Endothelial cell (in vitro differentiated cells): ENCODE data around the gene DNAH8. TPM values are rescaled to one million over a fixed set of nuclear protein-coding genes. Genes with fewer than 3 reads are reported as not detected.

Experiments
- DNase-seq: peaks from one replicate; pipeline ENCODE4 v3.0.0; 2021; ENCODE audit warnings: low spot score
- H3K27ac Mint-ChIP-seq: one replicate; pipeline ENCODE4 v1.8.0; 2021; ENCODE audit warnings: mixed read lengths, inconsistent platforms; ENCODE audit not compliant: unreplicated experiment
- H3K27me3 Mint-ChIP-seq: one replicate; pipeline ENCODE4 v1.8.0; 2021; ENCODE audit warnings: mild to moderate bottlenecking, moderate library complexity, mixed read lengths, inconsistent platforms; ENCODE audit not compliant: unreplicated experiment
- H3K36me3 Mint-ChIP-seq: one replicate; pipeline ENCODE4 v1.8.0; 2021; ENCODE audit warnings: mild to moderate bottlenecking, low read depth, mixed read lengths, inconsistent platforms; ENCODE audit not compliant: unreplicated experiment
- H3K4me1 Mint-ChIP-seq: one replicate; pipeline ENCODE4 v1.8.0; 2021; ENCODE audit warnings: mild to moderate bottlenecking, mixed read lengths, inconsistent platforms; ENCODE audit not compliant: unreplicated experiment
- H3K4me3 Mint-ChIP-seq: one replicate; pipeline ENCODE4 v1.8.0; 2021; ENCODE audit warnings: mild to moderate bottlenecking, mixed read lengths, inconsistent platforms; ENCODE audit not compliant: unreplicated experiment
- H3K9me3 Mint-ChIP-seq: one replicate; pipeline ENCODE4 v1.8.0; 2021; ENCODE audit warnings: mixed read lengths, inconsistent platforms; ENCODE audit not compliant: unreplicated experiment
- CTCF ChIP-seq: fragments of 200-600 bp; sonication (generic); IDR thresholded peaks from one replicate; pipeline ENCODE4 v1.5.0; 2021; ENCODE audit warnings: antibody characterized with exemption; ENCODE audit not compliant: unreplicated experiment
- total RNA-seq: library from RNA; stranded (reverse); fragmentation: NEBNext Ultra II Directional; extraction: Animal tissue kit (Norgen Biotek cat#: 25700); gene quantifications from one replicate; pipeline ENCODE4 v1.2.1, GENCODE V29; 2021; ENCODE audit not compliant: unreplicated experiment

The DNAH8 gene
- total RNA-seq, 1 donor from 2014 or later: 0.05 TPM

GRCh38 chr6:39051399-39052122, 336.4 kb downstream of the DNAH8 start:
- Mint-ChIP-seq H3K4me3 (peak overlapping the region; percentile 70), H3K9me3 (no peaks in the 10 kb centered on the region), H3K36me3 (peaks cover 12% of the 10 kb centered on the region), H3K4me1 (peaks cover 60% of the 10 kb centered on the region), H3K27ac (peak overlapping the region; percentile 48), H3K27me3 (peaks cover 18% of the 10 kb centered on the region)
- peak; percentile 41 for DNase-seq
- no peak for TF ChIP-seq CTCF

DNA sequence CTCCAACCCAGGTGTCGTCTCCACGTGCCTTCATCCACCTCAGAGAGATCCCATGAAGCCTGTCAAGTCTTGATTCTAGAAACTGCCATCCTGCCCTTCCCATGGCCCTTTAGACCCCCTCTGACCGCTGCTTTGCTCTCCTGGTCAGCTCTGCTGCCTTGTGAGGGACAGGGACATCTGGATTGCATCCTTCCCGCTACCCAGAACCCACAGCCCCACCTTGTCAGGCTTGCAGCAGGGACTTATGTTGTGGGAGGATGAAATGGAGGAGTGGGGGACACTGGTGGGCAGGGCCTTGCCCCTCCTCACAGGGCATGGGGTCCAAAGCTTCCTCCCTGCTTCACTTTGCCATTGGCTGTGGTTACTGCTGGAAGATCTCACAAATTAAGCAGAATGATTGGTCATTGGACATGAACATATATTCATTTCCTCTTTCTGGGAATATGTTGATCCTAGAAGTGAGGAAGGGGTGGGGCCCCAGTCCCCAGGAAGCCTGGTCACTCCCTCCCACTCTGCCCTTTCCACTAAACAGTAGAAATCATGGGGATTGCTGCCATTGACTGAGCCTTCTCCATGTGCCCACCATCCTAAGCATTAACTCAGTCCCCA, 338.0 kb downstream of the DNAH8 start:
- DNase-seq: no peak
- Mint-ChIP-seq H3K27ac (no peak overlapping the region), H3K36me3 (peaks cover 18% of the 10 kb centered on the region), H3K27me3 (peaks cover 19% of the 10 kb centered on the region), H3K9me3 (no peaks in the 10 kb centered on the region), H3K4me1 (peaks cover 50% of the 10 kb centered on the region), H3K4me3 (peak overlapping the region; percentile 38)
- TF ChIP-seq CTCF: no peak

DNA sequence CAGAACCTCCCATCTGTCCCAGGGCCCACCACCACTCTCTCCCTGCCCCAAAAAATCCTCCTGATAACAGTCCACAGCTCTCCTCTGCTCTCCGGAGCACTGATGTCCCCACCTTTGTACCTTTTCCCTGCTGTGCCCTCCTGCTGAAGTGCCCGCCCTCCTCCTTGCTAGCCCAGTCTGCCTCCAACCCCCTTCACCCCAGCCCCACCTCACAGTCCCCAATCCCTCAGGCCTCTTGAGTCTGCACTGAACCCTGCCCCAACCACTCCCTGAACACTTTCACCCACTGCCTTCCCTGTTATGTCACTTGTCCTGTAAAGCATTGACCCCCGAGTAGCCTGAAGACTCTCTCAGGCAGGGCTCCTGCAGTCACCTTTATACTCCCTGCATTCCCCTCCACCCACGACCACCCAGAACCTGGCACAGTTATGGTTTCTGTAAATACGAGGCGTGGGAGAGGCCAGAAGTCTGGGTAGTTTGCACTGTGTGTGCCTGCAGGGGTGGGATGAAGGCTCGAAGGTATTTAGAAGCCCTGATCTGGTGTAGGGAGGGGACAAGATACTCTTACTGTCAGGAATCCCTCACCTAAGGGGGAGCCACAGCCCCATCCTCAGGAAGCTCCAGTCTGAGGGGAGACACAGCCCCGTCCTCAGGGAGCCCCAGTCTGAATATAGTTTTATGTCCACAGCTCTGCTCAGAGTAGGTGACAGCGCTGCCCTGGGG, 338.9 kb downstream of the DNAH8 start:
- Mint-ChIP-seq H3K9me3 (no peaks in the 10 kb centered on the region), H3K4me3 (no peak overlapping the region), H3K27me3 (peaks cover 19% of the 10 kb centered on the region), H3K36me3 (peaks cover 24% of the 10 kb centered on the region), H3K4me1 (peaks cover 50% of the 10 kb centered on the region), H3K27ac (peak overlapping the region; percentile 25)
- no peak for TF ChIP-seq CTCF
- no peak for DNase-seq

- H3K9me3 Mint-ChIP-seq: no peaks in the 10 kb centered on the region
- DNase-seq: no peak
- H3K4me3 Mint-ChIP-seq: no peak overlapping the region
- H3K27ac Mint-ChIP-seq: no peak overlapping the region
- H3K27me3 Mint-ChIP-seq: peaks cover 19% of the 10 kb centered on the region
- no peak for TF ChIP-seq CTCF
- H3K4me1 Mint-ChIP-seq: peaks cover 44% of the 10 kb centered on the region
- H3K36me3 Mint-ChIP-seq: peaks cover 28% of the 10 kb centered on the region
Observed at GRCh38 chr6:39054577-39055142, 339.5 kb downstream of the DNAH8 start.
